HCT116 (cell line): ENCODE results near the gene CREBL2. TPM values are rescaled to one million over a fixed set of nuclear protein-coding genes. Genes with fewer than 3 reads are reported as not detected.

Experiments
- ATAC-seq: fragments of 200-7000 bp; cut with Tn5 transposase; 2 replicates; pipeline ENCODE4 v1.9.1; 2020; ENCODE audit warnings: mild to moderate bottlenecking, moderate library complexity
- BruUV-seq: library from RNA; stranded (reverse); fragments of 400-500 nt; replicated peaks from 2 replicates; lab custom pipeline; 2021; lab: Mats Ljungman, UMichigan
- CTCF ChIA-PET: fragments of 300-600 bp; sonication (Branson Sonifier 250); formaldehyde crosslinking; loops from one replicate; lab custom pipeline; 2021; ENCODE audit warnings: antibody characterized with exemption; lab: Charles Lee
- POLR2A ChIA-PET: fragments of 300-600, 350-600 bp; sonication (Branson Sonifier 250); formaldehyde crosslinking; loops from one replicate; lab custom pipeline; 2021; ENCODE audit warnings: antibody characterized with exemption; lab: Charles Lee
- RAD21 ChIA-PET, 2 experiments: fragments of 300-600 bp; sonication (Branson Sonifier 250); formaldehyde crosslinking; loops; one replicate each; lab custom pipeline; 2023; ENCODE audit warnings: low total read pairs in 2 of 2; ENCODE audit not compliant: uncharacterized antibody in 2 of 2, unreplicated experiment in 2 of 2, low non-redundant PET in 1 of 2; lab: Charles Lee
- DNase-seq: peaks from one replicate; pipeline ENCODE4 v3.0.0-alpha.2; 2010; ENCODE audit warnings: low read depth, low spot score
- H2AFZ ChIP-seq: fragments of 200-600 bp; shearing (Covaris generic), sonication (generic); 2 replicates; pipeline ENCODE4 v1.6.1; 2017; ENCODE audit warnings: low read depth, mixed run types, mixed read lengths, antibody characterized with exemption, low read length; ENCODE audit not compliant: poor library complexity, severe bottlenecking
- H3K27ac ChIP-seq: 2 replicates; pipeline ENCODE4 v1.5.1; 2012; ENCODE audit warnings: low read depth, low read length
- H3K27me3 ChIP-seq: fragments of 200-600 bp; sonication (generic); 2 replicates; pipeline ENCODE4 v1.6.1; 2016; ENCODE audit warnings: mixed run types, low read length, mixed read lengths; ENCODE audit not compliant: insufficient read depth
- H3K36me3 ChIP-seq, 2 experiments: fragments of 200-500 bp in 1 of 2; fragments of 200-600 bp in 1 of 2; sonication (Bioruptor generic) in 1 of 2; sonication (generic) in 1 of 2; 2 replicates each; pipeline versions ENCODE4 v1.5.1 to v1.6.1; 2014 to 2016; ENCODE audit warnings: low read length in 2 of 2, inconsistent platforms in 1 of 2, mixed read lengths in 1 of 2, mixed run types in 1 of 2; ENCODE audit not compliant: insufficient read depth in 2 of 2, control insufficient read depth in 1 of 2
- H3K4me1 ChIP-seq, 2 experiments: fragments of 200-600 bp in 1 of 2; sonication (generic) in 1 of 2; 2 replicates each; pipeline versions ENCODE4 v1.5.1 to v1.6.1; 2012 to 2017; ENCODE audit warnings: low read length in 2 of 2, inconsistent platforms in 1 of 2, mild to moderate bottlenecking in 1 of 2, mixed read lengths in 1 of 2, mixed run types in 1 of 2, moderate library complexity in 1 of 2; ENCODE audit not compliant: insufficient read depth in 2 of 2, control insufficient read depth in 1 of 2
- H3K4me2 ChIP-seq: fragments of 200-600 bp; sonication (generic); 2 replicates; pipeline ENCODE4 v1.6.1; 2017; ENCODE audit warnings: mixed run types, low read length, mixed read lengths
- H3K4me3 ChIP-seq, 2 experiments: fragments of 200-600 bp in 1 of 2; sonication (generic) in 1 of 2; replicated peaks in 1 of 2; 2 replicates each; pipeline ENCODE4 v1.5.1; 2011 to 2016; ENCODE audit warnings: low read length in 2 of 2, control low read depth in 1 of 2, low read depth in 1 of 2, mild to moderate bottlenecking in 1 of 2, mixed read lengths in 1 of 2, mixed run types in 1 of 2
- H3K79me2 ChIP-seq: fragments of 200-600 bp; sonication (generic); 2 replicates; pipeline ENCODE4 v1.6.1; 2017; ENCODE audit warnings: mild to moderate bottlenecking, mixed run types, low read length, moderate library complexity, mixed read lengths; ENCODE audit not compliant: insufficient read depth
- H3K9ac ChIP-seq: fragments of 200-600 bp; sonication (generic); 2 replicates; pipeline ENCODE4 v1.6.1; 2016; ENCODE audit warnings: low read length, mixed read lengths
- H3K9me2 ChIP-seq: fragments of 200-600 bp; sonication (generic), shearing (Covaris generic); 2 replicates; pipeline ENCODE4 v1.6.1; 2017; ENCODE audit warnings: mixed run types, mild to moderate bottlenecking, moderate library complexity; ENCODE audit not compliant: insufficient read depth
- H3K9me3 ChIP-seq, 2 experiments: fragments of 200-500 bp in 1 of 2; fragments of 200-600 bp in 1 of 2; sonication (Bioruptor generic) in 1 of 2; sonication (generic) in 1 of 2; 2 replicates each; pipeline ENCODE4 v1.6.1; 2014 to 2017; ENCODE audit warnings: low read length in 2 of 2, mixed read lengths in 2 of 2, inconsistent platforms in 1 of 2, low read depth in 1 of 2, mild to moderate bottlenecking in 1 of 2, mixed run types in 1 of 2, moderate library complexity in 1 of 2; ENCODE audit not compliant: control insufficient read depth in 1 of 2, insufficient read depth in 1 of 2
- H4K20me1 ChIP-seq: fragments of 200-600 bp; sonication (generic), shearing (Covaris generic); 2 replicates; pipeline ENCODE4 v1.6.1; 2017; ENCODE audit warnings: mixed run types, mild to moderate bottlenecking, moderate library complexity; ENCODE audit not compliant: insufficient read depth
- EGR1 ChIP-seq: IDR thresholded peaks from 2 replicates; pipeline ENCODE4 v1.6.1; 2012; ENCODE audit warnings: low read depth
- ELF1 ChIP-seq: IDR thresholded peaks from 2 replicates; pipeline ENCODE4 v1.6.1; 2012; ENCODE audit warnings: low read depth, borderline replicate concordance
- EZH2 ChIP-seq: fragments of 200-600 bp; sonication (generic); IDR thresholded peaks from 2 replicates; pipeline ENCODE4 v1.6.1; 2017; ENCODE audit warnings: antibody characterized with exemption, mixed run types
- FOSL1 ChIP-seq: IDR thresholded peaks from 2 replicates; pipeline ENCODE4 v1.6.1; 2012; ENCODE audit warnings: low read depth
- JUND ChIP-seq: IDR thresholded peaks from 2 replicates; pipeline ENCODE4 v1.6.1; 2012
- MAX ChIP-seq: IDR thresholded peaks from 2 replicates; pipeline ENCODE4 v1.6.1; 2012
- POLR2A ChIP-seq: IDR thresholded peaks from 2 replicates; pipeline ENCODE4 v1.7.0; 2011; ENCODE audit warnings: borderline replicate concordance; ENCODE audit not compliant: insufficient read depth, insufficient read length; ENCODE audit errors: extremely low read depth
- POLR2AphosphoS5 ChIP-seq: IDR thresholded peaks from 2 replicates; pipeline ENCODE4 v1.6.1; 2011; ENCODE audit warnings: mild to moderate bottlenecking, low read depth, low read length, moderate library complexity
- SRF ChIP-seq: IDR thresholded peaks from 2 replicates; pipeline ENCODE4 v1.6.1; 2012; ENCODE audit warnings: low read depth
- ZBTB33 ChIP-seq: IDR thresholded peaks from 2 replicates; pipeline ENCODE4 v1.6.1; 2011; ENCODE audit warnings: mild to moderate bottlenecking, low read length, moderate library complexity; ENCODE audit not compliant: insufficient replicate concordance; ENCODE audit errors: extremely low read depth
- intact Hi-C: fragments of 100-400 bp; cut with micrococcal nuclease; formaldehyde crosslinking; loops from 2 replicates; pipeline ENCODE4 v1.10.0; 2022
- total RNA-seq: library from RNA; stranded (reverse); gene quantifications from one replicate; pipeline ENCODE4 v1.2.1, GENCODE V29; 2021; ENCODE audit not compliant: unreplicated experiment
- TF ChIP-seq, protein P1 (sequence below): IDR thresholded peaks from 2 replicates; pipeline ENCODE4 v1.6.1; 2012; ENCODE audit warnings: low read depth

Gene CREBL2
- total RNA-seq, 1 experiment from 2014 or later, result 11.3 TPM

- H4K20me1 ChIP-seq, result no peaks in the 10 kb centered on the region
- POLR2A ChIA-PET, result no interaction called here
- H3K9me2 ChIP-seq, result no peaks in the 10 kb centered on the region
- intact Hi-C loops, result no loop called here
- CTCF ChIA-PET, result no interaction called here
- no peaks in the 10 kb centered on the region for H3K9me3 ChIP-seq
- no peaks in the 10 kb centered on the region for H3K4me1 ChIP-seq
- TF ChIP-seq SRF (no peak), POLR2AphosphoS5 (no peak), MAX (no peak)
- H2AFZ ChIP-seq, result no peak overlapping the region
- RAD21 ChIA-PET, result no interaction called here
- no peak overlapping the region for H3K4me3 ChIP-seq
- no peak for DNase-seq
- no peaks in the 10 kb centered on the region for H3K36me3 ChIP-seq
- no peak overlapping the region for H3K9ac ChIP-seq
- no peaks in the 10 kb centered on the region for H3K27me3 ChIP-seq
- BruUV-seq, result no TSS peak
- H3K4me2 ChIP-seq, result no peak overlapping the region
- H3K79me2 ChIP-seq, result no peaks in the 10 kb centered on the region
- no peak overlapping the region for H3K27ac ChIP-seq
- no peak for ATAC-seq
Observed at GRCh38 chr12:12689647-12690300, 78.1 kb downstream of the CREBL2 start.

- DNase-seq (no peak), ATAC-seq (no peak)
- no peaks in the 10 kb centered on the region for H3K79me2 ChIP-seq
- no peaks in the 10 kb centered on the region for H4K20me1 ChIP-seq
- RAD21 ChIA-PET, result no interaction called here
- no peaks in the 10 kb centered on the region for H3K27me3 ChIP-seq
- no peak overlapping the region for H2AFZ ChIP-seq
- TF ChIP-seq EZH2 (no peak), POLR2A (no peak), JUND (no peak), SRF (no peak), MAX (no peak), EGR1 (no peak), FOSL1 (no peak), ZBTB33 (no peak), ELF1 (no peak), POLR2AphosphoS5 (no peak)
- TF ChIP-seq, protein P1, sequence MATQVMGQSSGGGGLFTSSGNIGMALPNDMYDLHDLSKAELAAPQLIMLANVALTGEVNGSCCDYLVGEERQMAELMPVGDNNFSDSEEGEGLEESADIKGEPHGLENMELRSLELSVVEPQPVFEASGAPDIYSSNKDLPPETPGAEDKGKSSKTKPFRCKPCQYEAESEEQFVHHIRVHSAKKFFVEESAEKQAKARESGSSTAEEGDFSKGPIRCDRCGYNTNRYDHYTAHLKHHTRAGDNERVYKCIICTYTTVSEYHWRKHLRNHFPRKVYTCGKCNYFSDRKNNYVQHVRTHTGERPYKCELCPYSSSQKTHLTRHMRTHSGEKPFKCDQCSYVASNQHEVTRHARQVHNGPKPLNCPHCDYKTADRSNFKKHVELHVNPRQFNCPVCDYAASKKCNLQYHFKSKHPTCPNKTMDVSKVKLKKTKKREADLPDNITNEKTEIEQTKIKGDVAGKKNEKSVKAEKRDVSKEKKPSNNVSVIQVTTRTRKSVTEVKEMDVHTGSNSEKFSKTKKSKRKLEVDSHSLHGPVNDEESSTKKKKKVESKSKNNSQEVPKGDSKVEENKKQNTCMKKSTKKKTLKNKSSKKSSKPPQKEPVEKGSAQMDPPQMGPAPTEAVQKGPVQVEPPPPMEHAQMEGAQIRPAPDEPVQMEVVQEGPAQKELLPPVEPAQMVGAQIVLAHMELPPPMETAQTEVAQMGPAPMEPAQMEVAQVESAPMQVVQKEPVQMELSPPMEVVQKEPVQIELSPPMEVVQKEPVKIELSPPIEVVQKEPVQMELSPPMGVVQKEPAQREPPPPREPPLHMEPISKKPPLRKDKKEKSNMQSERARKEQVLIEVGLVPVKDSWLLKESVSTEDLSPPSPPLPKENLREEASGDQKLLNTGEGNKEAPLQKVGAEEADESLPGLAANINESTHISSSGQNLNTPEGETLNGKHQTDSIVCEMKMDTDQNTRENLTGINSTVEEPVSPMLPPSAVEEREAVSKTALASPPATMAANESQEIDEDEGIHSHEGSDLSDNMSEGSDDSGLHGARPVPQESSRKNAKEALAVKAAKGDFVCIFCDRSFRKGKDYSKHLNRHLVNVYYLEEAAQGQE, result no peak
- BruUV-seq, result no TSS peak
- CTCF ChIA-PET, result no interaction called here
- intact Hi-C loops, result no loop called here
- H3K4me1 ChIP-seq, result peaks cover 0 to 13% of the 10 kb centered on the region in 2 experiments; a peak in 3 of 4 replicates
- H3K4me3 ChIP-seq, result no peak overlapping the region
- no peaks in the 10 kb centered on the region for H3K36me3 ChIP-seq
- H3K9me2 ChIP-seq, result no peaks in the 10 kb centered on the region
- no peak overlapping the region for H3K4me2 ChIP-seq
- POLR2A ChIA-PET, result no interaction called here
- no peaks in the 10 kb centered on the region for H3K9me3 ChIP-seq
- H3K27ac ChIP-seq, result no peak overlapping the region
- H3K9ac ChIP-seq, result no peak overlapping the region
Observed at GRCh38 chr12:12691549-12691948, 79.9 kb downstream of the CREBL2 start.
